T follicular helper cell (primary cell): Measurements from ENCODE around the gene POLN.

Experiments used
- DNase-seq: peaks from one replicate; pipeline ENCODE4 v3.0.0-alpha.2; 2020; ENCODE audit warnings: low read depth

The POLN gene

DNA sequence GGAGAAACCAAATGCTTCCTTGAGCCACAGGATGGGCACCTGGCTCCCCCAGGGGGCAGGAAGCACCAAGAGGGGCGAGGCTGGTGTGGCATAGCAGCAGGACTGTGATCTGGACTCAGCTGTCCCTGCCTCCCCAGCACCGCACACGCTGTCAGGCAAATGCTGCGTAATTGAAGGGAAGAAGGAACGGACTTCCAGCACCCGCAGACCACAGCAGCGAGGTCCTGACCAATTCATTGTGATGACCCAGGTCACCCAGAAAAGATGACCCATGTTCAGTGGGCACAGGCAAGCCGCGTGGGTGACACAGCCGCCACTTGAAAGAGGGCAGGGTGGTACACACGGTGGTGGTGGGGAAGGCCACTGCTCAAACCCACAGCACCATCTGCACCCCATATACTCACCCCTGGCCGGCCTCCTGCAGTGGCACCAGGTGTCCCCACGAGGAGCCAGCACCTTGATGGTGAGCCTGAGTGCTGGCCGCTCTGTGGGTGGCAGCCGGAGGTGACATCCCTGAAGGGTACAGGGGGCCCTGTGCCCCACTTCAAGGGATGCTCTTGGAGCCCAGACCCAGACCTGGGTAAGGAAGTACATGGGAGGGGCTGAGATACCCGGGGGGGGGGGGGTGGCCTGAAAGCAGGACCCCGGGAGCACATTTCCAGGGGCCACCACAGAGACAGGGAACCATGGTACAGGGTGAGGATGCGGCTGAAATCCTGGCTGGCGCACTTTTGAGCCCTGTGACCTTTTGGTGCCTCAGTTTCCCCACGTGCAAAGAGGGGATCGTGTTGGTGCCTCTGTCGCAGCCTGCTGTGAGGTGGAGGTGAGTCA is 171.3 kb downstream of the POLN start:
- no peak for DNase-seq

DNA sequence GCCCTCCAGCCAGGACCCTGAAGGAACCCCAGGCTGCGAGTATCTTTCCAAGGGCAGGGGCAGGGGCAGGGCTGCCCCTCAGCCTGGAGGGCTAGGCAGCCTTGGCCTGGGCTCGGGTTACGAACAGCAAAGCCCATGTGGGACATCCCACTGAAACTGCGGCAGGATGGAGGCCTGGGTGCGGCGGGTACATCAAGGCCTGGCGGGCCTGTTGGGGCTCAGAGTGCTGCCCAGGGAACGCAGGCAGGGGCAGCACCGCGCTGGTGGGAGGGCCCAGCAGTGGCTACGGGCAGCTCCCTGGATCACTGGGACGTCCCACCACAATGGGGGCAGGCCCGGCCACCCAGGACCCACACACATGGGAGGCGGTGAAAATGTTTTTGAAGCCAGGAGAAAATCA is 171.9 kb downstream of the POLN start:
- DNase-seq = no peak

DNA sequence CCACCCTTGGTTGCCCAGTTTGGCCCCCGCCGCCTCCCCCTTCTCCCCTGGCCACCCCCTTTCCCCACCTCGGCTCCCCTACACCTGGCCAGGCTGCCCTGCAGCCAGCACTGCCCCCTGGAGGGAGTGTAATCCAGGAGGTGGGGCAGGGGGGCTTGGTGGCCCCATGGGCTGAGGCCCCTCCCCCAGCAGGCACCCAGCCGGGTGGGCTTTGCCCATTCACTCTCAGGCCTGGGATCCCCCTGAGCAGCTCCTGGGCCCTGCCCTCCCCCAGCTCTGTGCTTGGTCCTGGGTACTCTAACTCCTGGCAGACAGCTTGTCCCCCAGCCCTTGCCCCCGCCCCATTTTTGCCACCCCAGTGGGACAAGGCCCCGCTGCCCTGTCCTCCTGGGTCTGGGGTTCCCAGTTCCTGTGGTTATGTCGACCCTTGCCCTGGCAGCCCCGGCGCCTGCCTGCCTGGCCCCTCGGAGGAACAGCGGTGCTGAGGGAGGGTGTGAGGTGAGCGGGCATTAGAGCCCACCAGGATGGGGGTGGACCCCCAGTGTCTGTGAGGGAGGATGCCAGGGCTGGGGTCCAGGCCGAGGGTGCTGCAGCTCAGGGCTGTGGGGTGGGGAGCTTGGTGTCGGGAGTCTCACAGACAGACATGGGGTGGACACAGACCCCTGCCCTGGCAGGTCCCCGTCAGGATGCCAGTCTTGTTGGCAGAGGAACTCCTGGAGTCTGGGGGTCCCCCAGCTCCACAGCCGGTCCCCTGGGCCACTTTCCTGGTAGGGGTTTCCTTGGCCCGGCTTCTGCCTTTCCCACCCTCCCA is 172.6 kb downstream of the POLN start:
- no peak for DNase-seq

DNA sequence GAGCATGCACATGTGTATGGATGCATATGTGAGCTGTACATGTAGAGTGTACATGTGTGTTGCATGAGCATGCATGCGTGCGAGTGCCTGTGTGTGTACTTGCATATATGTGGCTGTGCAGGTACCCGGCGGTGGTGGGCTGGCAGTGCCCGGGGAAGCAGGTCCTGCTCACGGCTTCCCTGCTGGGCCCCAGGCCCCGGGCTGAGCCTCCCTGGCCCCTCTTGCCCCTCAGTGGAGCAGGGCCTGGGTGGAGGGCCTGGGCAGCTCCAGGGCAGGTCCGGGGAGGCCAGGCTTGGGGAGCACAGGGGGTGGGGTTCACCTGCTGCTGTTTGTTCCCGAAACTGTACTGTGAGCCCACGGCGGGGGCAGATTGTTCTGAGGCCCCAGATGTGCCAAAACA is 173.4 kb downstream of the POLN start:
- no peak for DNase-seq

DNA sequence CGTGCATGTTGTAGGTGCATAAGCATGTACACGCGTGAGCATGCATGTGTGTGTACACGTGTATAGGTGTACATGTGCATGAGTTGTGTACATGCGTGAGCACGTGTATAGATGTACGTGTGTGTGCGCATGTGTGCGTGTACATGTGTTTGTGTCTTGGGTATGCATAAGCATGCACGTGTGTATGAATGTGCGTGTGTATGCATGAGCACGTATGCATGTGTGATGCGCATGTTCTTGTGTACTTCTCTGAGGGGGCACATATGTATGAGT is 173.8 kb downstream of the POLN start:
- no peak for DNase-seq

DNA sequence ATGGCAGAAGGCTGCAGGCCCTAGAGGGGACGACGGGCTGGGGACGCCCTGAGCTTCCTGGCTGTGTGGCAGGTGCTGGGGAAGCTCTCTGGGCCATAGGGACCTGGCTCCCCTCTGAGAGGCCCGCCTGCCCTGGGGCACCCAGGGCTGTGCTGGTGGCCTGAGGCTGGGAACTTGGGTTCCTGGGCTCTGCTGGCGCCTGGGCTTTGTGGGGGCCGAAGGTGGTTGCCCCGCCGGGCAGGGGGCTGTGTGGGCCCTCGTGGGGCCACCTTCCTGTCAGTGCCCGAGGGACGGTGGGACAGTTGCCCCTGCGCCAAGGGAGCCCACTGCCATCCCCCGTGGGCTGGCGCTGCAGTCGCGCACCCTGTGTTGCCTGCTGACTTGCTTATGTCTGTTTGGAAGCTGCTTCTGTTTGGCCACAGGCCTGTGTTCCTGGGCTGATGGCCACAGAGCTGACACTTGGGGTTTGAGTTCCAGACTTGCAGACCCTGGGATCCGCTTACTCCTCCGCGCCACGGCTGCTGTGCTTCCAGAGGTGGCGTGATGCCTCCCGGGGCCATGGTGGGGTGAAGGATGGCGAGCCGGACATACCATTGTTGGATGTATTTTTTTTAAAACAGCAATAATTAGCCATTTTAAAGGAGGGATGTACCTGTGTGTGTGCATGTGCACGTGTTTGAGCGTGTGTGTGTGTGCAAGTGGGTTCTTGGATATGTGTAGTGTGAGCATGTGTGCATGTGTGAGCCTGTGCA is 174.3 kb downstream of the POLN start:
- DNase-seq = no peak

DNA sequence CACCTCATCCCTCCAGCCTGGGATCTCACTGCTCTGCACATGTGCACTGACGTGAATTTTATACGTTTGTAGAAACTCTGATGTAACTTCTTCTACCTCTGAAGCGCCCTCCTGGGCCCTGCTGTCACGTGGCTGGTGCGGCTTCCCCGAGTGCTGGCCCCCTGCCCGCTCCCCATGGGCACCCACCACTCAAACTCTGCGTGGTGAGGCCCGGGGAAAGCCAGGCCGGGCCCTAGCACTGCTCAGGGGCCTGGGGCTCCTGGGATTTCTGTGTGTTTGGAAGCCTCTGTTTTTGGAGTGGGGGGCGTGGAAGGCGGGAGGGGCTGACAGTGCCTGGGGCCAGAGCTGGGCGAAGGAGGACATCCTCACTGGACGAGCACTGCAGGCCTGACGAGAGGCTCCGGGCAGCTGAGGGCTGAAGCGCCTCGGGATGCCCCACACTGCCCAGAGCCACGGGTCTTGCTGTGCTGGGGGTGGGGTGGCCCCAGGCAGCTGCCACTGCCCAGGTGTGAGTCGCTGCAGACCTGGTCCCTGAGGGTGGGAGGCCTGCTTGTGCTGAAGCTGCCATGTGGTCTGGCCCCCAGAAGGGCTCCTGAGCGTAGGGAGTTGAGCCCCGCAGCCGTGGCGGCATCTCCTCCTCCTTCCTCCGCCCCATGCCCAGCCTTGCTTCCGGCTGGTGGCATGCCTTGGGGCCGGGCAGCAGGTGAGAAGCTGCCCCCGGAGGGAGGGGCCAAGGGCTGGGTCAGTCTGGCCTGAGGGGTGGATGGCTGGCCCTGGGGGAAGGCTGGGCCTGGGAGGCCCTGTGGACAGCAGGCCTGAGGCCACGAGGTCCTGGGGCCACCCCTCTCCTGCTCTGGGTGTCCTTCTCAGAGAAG is 175.1 kb downstream of the POLN start:
- DNase-seq = no peak

DNA sequence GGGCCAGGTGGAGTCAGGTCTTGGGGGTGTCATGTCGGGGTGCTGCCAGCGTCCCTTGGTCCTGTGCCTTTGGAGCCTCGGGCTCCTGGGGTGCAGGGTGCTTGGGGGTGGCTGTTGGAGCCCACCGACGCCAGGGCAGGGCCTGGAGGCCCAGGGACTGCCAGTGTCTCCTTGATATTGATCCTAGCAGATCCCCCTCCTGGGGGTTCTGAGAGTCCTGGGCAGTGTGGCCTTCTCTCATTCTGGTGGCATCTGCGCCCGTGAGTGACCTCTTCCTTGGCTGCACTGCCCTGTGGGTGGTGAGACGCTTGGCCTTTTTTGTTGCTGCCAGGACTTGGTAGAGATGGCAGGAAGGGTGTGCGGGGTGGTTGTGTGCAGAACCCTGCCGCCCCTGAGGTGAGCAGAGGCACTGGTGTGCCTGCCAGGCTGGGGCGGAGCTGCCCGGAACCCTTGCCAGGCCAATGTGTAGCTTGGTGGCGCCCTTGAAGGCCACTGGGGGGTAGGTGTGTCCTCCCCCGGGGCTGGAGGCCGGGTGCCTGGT is 175.8 kb downstream of the POLN start:
- DNase-seq = no peak

DNA sequence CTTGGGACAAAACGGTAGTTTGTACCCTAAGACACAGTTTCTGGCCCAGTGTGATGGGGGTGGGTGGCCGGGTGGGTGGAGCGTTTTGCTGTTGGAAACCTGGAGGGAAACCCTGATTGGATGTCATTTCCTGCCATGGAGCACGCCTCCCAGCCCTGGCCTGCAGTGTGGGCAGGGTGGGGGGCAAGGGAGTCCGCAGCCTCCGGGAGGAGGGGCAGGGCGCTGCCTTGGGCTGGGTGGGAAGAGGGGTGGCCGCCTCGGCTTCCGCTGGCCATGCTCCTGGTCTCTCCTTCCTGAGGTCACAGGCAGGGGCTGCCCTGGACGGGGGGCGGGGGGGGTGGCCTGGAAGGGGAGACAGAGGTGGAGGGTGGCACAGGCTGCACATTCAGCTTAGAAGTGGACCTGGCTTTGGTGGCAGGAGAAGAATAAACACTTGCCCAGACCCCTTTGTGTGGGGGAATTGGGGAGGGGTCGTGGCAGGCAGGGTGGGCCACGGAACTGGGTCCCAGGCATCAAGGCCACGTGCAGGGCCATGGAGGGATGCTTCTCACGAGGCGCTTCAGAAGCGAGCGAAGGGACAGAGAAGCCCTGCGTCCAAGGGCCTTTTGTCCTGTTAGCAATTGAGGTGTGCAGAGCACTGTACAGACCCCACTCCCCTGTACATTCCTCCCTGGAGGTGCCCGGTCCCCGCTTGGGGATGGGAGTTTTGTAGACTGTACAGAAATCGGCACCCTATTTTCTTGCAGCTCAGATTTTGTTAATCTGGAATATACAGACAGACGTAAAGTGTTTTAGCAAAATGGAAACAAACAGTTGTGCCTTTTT is 176.6 kb downstream of the POLN start:
- DNase-seq = no peak

DNA sequence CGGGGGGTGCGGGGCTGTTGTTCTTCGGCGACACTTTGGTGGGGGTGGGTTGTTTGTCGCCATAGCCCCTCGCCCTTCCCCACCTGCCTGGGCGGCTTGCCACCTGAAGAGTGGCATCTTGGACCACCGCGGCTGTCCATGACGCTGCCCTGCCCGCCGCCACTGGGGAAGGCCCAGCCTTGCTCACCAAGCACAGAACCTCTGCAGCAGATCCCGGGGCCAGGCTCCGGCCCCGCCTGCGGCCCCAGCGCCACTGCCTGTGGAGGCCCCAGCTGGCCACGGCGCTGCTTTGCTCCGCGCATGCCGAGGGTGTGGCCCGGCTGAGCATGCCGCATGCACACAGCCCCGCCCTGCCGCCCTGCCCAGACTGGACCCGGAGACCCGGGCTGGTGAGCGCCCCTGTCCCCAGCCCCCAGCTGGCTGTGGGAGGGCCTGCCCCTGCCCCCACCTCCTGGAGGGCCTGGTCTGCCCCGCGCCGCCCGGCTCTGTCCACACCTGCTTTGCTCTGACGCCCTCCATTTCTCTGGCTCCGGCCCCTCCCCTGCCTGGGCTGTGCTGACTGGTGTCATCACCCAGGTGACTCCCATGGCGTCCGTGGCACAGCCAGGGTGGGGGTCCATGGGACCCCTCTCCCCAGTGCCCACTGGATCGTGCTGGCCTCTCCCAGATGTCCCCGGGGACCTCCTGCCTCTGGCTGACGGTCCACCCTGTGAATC is 177.5 kb downstream of the POLN start:
- no peak for DNase-seq

DNA sequence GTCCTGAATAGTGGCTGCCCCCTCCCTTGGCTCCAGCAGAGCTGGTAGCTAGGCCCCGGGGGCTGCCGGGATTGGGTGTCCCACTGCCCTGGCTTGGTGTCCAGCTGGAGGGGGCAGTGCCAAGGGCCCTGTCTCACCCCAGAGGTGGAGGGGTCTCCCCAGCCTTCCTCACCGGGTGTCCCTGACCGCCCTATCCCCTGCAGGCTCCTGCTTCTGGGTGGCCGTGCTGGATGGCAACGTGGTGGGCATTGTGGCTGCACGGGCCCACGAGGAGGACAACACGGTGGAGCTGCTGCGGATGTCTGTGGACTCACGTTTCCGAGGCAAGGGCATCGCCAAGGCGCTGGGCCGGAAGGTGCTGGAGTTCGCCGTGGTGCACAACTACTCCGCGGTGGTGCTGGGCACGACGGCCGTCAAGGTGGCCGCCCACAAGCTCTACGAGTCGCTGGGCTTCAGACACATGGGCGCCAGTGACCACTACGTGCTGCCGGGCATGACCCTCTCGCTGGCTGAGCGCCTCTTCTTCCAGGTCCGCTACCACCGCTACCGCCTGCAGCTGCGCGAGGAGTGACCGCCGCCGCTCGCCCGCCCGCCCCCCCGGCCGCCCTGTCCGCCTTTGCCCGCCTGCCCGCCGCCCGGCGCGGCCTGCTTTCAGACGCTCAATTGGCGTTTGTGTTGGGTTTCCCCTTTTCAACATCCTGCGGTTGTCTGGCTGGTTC is 178.2 kb downstream of the POLN start:
- no peak for DNase-seq

DNA sequence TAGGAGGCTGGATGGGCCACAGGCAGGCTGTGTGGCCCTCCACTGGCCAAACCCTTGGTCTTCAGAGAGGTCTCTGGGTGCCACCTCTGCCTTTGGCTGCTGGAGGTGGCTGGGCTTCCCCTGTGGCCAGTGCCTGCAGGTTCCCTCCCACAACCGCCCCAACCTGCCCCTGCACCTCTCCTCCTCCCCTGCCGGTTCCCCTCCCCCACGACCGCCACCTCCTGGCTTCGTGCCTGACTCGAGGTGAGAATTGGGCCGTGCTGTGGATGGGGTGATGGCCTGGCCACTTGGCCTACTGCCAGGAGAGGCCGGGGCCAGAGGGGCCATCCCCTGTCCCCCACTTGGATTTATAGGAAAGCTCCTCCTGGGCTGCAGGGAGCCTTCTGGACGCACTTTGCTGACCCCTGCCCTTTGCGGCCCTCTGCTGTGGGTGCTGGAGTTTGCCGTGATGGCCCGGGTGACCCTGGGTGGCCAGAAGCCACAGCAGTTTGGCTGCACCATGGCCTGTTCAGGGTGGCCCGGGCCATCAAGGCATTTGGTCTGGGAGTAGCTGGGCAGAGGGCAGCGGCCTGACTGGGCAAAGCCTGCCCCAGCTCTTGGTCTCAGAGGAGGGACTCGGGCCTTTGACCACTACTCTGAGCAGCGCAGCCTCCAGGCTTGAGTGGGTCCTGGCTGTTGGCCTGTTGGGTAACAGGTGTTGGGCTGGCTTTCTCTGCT is 179.0 kb downstream of the POLN start:
- no peak for DNase-seq

DNA sequence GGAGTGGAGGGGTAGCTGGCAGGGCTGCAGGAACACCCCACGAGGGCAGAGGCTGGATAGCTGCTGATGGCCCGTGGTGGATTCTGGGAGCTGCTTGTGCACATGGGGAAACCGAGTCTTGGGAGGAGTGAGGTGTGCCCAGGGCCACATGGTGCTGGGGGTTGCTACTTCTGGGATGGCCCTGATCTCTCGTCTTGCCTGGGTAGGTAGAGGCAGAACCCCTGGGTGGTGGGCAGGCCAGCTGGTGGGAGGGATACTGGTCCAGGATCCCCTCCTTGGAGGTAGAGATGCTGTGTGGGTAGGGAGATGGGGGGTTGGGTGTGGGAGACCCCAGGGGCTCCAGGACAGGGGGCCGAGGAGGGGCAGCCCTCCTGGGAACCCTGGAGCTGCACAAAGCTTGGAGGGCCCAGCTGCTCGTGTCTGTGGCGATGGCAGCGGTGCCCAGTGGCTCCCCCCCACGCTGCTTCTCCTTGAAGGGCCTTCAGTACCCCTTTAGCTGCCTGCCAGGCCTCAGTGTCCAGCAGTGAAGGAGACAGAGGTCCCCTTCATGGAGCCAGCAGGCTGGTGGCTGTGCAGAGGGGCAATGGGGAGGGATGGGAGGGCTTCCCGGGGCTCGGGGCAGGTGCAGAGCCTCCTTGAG is 179.6 kb downstream of the POLN start:
- DNase-seq = no peak

DNA sequence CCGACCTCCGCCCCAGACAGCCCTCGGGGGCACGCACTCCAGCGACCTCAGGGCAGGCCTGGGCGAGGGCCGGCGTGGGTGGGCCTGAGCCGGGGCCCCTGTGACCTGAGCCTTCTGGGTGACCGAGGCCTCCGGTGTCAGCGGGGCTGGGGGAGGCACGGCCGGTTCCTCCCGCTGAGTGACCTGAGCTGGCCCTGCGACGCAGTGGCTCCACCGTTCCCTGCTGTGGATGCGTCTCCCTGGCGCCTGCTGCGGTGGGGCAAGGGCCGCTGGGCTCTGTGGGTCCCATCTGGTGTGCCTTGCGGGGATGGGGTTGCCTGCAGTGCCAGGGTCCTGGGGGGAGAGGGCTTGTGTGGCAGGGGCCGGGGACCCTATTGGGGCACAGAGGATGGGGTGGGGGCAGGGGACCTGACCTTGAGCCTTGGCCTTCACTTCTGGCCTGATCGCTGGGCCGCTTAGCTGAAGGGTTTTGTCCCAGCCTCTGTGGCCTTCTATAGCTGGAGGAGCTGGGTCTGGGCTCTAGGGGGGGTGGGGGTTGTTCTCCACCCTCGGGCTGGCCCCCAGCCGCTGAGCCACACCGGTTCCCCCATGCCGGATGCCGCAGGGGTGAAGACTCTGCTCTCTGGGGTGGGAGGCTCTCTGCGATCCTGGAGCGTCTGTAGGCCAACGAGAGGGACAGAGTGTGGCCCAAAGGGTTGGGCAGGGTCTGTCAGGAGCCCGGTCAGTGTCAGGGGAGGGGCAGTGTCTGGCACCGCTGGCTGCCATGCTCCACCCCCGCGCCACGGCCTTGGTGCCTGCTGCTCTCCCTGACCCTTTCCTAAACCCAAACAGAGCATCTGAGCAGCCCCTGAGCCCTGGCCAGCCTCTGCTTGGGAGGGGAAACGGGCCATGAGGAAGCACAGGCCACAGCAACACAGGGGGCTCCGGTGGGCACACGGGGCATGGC is 180.5 kb downstream of the POLN start:
- no peak for DNase-seq

DNA sequence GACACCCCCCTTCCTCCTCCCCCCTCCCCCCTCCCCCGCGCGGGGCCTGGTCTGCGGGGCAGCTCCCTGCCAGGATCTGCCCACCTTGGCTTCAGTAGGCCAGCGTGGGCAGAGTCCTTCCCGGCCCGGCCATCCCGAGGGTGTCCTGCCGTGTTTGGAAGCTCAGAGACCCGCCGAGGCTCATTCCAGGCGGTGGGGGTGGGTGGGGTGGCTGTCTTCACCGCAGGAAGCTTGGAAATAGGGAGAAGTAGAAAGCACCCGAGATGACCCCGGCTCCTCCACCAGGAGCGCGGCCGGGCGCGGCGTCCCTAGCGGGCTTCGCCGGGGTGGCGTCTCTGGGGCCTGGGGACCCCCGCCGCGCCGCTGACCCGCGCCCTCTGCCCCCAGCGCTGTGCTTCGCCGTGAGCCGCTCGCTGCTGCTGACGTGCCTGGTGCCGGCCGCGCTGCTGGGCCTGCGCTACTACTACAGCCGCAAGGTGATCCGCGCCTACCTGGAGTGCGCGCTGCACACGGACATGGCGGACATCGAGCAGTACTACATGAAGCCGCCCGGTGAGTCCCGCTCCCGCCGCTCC is 181.2 kb downstream of the POLN start:
- DNase-seq = no peak

DNA sequence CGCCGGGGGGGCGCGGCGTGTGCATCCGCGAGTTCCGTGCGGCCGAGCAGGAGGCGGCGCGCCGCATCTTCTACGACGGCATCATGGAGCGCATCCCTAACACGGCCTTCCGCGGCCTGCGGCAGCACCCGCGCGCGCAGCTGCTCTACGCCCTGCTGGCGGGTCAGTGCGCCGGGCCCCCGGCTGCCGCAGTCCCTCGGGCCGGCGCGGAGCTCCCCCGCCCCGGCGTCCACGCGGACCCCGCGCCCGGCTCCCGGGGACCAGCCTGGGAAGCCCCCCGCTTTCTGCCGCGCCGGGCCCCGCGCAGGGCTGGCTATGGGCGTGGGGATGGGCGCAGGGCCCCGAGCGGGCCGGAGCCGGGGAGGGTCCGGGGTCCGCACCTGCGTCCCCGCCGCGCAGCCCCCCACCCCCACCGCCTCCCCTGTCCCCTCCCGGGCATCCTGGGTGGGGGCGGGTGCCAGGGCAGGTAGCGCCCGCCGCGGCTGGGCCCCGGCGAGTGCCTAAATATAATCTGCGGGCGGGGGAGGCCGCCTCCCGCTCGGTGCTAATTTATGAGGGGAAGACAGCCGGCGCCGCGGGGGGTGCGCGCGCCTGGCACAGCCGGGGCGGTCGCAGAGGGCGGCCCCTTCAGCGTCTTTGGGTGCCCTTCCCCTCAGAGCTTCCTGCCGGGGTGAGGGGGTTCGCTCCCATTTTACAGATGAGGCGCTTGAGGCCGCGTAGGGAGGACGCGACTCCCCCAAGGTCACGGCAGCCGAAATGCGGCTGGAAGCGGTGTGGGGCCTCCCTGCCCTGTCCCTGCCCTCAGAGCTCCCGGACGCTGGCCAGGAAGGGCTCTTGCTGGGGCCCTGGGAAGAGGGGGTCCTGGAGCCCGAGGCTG is 182.0 kb downstream of the POLN start:
- no peak for DNase-seq
